ENCODE results near the gene NPHP4. TPM values are rescaled to one million over a fixed set of nuclear protein-coding genes. Genes with fewer than 3 reads are reported as not detected.

NPHP4 gene
- total RNA-seq, 2 donors from 2014 or later, result 6.2 to 15.9 TPM

DNA sequence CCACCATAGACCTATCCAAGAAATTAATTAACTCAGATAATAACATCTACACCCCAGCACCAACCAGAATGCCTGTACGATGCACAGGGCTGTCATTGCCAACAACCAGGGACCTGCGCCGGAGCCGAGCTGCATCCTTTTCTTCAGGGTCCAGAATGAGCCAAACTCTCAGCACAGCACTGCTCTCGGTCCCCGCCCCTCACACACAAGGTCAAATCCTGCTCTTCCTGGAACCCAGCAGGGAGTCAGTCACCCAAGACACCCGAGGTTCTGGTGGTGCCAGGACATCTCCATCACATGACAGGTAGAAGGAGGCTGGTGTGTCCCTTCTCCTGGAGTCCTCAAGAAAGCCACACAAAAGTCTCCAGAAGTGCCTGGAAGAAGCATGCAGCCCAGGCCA is 31.9 kb downstream of the NPHP4 start:
- H3K4me1 ChIP-seq, result no peaks in the 10 kb centered on the region
- H3K4me3 ChIP-seq, result no peak overlapping the region
- H3K27ac ChIP-seq, result no peak overlapping the region
- H3K9ac ChIP-seq (ENCODE audit: low read depth in 2 of 2, low read length in 2 of 2), result no peak overlapping the region
- H3K27me3 ChIP-seq, result no peaks in the 10 kb centered on the region
- intact Hi-C loops (cut with DNase I), result no loop called here
- DNase-seq, result no peak
- TF ChIP-seq CTCF (IDR thresholded peaks at IDR 0.05), result no peak
- H3K9me3 ChIP-seq, result no peaks in the 10 kb centered on the region
- H3K36me3 ChIP-seq, result no peaks in the 10 kb centered on the region

GRCh38 chr1:5959667-5960230 is 32.5 kb downstream of the NPHP4 start:
- no peak overlapping the region for H3K9ac ChIP-seq (ENCODE audit: low read depth in 2 of 2, low read length in 2 of 2)
- H3K27me3 ChIP-seq, result no peaks in the 10 kb centered on the region
- intact Hi-C loops (cut with DNase I), result no loop called here
- H3K27ac ChIP-seq, result no peak overlapping the region
- no peak overlapping the region for H3K4me3 ChIP-seq
- no peaks in the 10 kb centered on the region for H3K36me3 ChIP-seq
- no peak for DNase-seq
- no peaks in the 10 kb centered on the region for H3K9me3 ChIP-seq
- no peak for TF ChIP-seq CTCF (IDR thresholded peaks at IDR 0.05)
- H3K4me1 ChIP-seq, result no peaks in the 10 kb centered on the region

- Histone ChIP-seq H3K36me3 (no peaks in the 10 kb centered on the region), H3K9ac (ENCODE audit: low read depth in 2 of 2, low read length in 2 of 2) (no peak overlapping the region), H3K27ac (no peak overlapping the region), H3K4me1 (no peaks in the 10 kb centered on the region), H3K27me3 (no peaks in the 10 kb centered on the region), H3K4me3 (no peak overlapping the region), H3K9me3 (no peaks in the 10 kb centered on the region)
- DNase-seq, result no peak
- no peak for TF ChIP-seq CTCF (IDR thresholded peaks at IDR 0.05)
- intact Hi-C loops (cut with DNase I), result no loop called here
Measured at GRCh38 chr1:5959087-5959486, 33.1 kb downstream of the NPHP4 start.

DNA sequence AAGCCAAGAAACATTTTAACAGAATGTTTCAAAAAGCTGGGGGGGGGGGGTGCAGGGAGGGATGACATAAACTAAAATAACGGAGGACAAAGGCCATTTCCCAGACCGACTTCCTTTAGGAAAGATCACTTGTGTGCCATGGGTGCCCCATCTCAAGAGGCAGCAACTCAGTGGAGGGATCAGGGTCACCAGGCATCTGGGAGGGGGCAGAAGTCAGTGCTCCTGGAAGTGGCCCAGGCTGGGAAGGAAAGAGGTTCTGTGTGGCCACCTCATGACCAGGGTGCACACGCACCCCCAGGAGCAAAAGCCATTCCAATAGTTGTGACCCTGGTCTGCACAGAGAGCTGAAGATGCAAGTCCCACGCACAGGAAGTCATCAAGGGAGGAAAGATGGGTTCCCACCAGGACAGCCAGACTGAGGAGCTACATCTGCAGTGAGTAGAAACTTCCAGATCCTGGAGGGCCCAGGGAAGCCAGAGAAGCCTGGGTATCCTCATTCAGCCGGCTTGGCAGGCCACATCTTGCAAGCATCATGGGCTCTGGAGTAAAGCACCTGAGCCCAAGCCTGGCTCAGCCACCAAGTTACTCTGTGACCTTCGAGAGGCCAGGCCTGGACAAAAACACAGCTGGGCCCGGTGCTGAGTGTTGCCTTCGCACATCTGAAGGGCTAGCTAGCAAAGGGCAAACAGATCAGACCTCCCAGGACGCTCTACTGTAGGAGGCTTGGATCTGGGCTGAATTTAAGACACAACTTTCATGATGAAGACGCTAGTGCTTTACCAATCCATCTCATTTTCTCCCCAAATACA is 36.0 kb downstream of the NPHP4 start:
- Histone ChIP-seq H3K4me1 (no peaks in the 10 kb centered on the region), H3K4me3 (no peak overlapping the region), H3K9ac (ENCODE audit: low read depth in 2 of 2, low read length in 2 of 2) (no peak overlapping the region), H3K36me3 (no peaks in the 10 kb centered on the region), H3K9me3 (no peaks in the 10 kb centered on the region), H3K27me3 (no peaks in the 10 kb centered on the region), H3K27ac (no peak overlapping the region)
- intact Hi-C loops (cut with DNase I), result no loop called here
- no peak for TF ChIP-seq CTCF (IDR thresholded peaks at IDR 0.05)
- DNase-seq, result no peak

DNA sequence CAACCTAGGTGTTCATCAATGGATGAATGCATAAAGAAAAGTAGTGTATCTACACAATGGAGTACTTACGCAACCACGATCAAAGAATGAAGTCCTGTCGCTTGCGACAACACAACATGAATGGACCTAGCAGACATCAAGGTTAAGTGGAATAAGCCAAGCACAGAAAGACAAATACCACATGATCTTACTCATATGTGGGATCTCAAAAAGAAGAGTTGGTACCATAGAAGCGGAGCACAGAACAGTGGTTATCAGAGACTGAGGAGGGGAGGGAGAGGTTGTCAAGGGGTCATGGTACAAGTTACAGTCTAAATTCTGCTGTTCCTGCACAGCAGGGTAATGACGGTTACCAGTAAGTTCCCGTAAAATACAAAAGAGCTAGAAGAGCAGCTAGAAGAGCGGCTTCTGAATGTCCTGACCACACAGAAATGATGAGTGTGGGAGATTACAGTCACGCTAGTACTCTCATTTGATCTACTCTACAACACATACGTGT is 36.7 kb downstream of the NPHP4 start:
- Histone ChIP-seq H3K9me3 (no peaks in the 10 kb centered on the region), H3K9ac (ENCODE audit: low read depth in 2 of 2, low read length in 2 of 2) (no peak overlapping the region), H3K4me1 (no peaks in the 10 kb centered on the region), H3K27me3 (no peaks in the 10 kb centered on the region), H3K4me3 (no peak overlapping the region), H3K36me3 (no peaks in the 10 kb centered on the region), H3K27ac (no peak overlapping the region)
- TF ChIP-seq CTCF (IDR thresholded peaks at IDR 0.05), result no peak
- intact Hi-C loops (cut with DNase I), result no loop called here
- DNase-seq, result no peak
